ENCODE measurements around the gene MSI2.

The MSI2 gene

DNA sequence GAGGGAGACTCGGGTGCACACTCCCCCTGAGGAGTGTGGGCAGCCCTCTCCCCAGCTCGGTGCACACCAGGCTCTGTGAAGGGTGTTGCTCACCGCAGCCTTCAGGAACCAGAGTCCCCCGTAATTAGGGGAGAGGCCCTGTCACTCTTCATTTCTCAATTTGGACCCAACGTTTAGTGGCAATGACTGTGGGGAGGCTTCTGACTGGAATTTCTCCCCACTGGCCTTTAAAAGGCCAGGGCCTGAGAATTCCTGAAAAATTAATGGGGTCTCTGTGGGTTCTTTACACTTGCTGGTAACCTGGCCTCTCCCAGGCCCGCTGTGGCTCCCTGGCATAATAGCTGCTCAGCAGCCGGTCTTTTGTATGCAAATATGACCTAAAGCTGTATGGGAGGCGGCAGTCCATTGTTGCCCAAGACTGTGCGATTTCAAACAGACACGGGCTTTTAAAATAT is 209.7 kb downstream of the MSI2 start:
- DNase-seq, result no peak

DNA sequence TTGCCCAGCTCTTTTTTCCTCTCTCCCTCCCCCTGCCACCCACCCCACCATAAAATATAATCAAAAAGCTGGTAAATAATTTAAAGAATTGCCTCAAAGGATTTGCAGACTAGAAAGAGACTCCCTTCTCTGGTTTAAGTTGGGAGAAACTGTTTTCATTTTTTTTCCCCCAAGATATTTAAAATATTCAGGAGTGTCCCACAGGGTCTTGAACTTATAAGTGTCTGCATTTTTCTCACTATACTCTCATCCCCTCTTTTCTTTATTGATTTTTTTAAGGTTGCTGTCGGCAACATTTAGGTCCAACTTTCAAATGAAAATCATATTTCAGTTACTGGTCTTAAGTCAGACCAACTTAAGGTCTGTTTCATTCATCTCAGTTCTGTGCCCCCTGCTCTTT is 210.2 kb downstream of the MSI2 start:
- DNase-seq, result no peak

DNA sequence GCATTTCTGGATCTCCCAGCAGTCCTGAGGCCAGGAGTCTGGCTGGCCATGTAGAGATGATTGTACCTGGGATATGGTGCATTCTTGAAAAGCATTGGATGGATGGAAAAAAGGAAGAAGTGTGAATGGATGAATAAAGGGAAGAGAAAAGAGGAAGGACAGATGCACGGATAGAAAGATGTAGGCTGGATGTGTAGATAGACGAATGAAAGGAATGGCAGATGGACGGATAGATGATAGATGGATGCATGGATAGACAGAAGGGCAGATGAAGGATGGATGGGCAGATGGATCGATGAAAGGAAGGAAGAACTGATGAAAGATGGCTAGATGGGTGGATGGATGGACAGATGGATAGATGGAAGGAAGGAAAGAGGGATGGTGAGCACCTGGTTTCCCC is 210.9 kb downstream of the MSI2 start:
- no peak for DNase-seq

DNA sequence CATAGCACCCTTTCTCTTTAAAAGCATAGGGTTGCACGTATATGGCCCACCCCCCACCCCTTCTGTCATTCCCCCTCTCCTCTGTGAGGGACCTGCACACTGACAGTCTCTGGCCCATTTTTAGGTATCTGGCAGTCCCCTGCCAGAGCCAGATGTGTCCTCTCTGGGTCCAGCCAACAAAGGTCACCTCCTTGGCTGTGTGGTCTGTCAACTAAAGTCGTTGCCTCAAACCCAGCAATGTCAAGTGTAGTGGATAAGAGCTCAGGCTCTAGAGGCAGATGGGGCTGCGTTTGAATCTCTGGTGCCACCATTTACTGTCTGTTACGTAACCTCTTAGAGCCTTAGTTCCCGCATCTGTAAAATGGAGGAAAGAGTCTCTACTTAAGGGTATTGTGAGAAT is 211.5 kb downstream of the MSI2 start:
- no peak for DNase-seq

DNA sequence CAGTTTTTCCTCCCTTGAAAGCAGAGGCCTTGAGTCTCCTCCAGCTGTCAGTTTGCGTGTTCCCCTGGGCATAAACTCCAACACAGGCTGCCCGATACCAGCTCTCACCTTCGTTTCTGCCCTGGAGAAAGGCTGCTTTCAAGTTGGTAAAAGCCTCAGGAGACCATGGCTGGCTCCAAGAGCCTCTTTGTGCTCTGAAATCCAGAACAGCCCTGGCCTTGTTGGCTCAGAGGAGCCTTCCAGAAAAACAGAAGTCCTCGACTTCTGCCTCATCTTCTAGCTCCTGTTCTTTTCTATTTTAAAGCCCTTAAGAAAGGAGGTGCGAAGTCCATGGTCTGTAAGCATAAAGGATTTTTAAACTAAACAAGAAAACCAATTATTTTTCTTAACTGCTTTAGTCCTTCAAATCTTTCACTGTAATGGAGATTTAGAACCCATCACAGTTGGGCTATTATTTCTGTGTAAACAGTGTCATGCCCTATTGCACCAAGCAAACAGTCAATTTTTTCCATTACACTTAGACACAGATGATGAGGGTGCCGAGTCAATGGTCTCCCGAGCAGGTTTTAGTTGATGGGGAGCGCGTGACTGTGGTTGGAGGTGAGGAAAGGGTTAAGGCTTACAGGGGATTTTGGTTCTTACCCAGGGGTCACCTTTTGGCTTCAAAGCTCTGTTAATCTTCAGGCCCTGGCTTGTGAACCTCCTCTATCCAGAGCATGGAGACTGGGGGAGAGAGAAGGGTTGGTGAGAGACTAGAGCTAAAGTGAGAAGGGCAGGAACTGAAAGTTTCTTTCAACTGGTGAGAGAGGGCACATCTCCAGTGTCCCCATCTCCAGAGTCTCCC is 212.8 kb downstream of the MSI2 start:
- no peak for DNase-seq

DNA sequence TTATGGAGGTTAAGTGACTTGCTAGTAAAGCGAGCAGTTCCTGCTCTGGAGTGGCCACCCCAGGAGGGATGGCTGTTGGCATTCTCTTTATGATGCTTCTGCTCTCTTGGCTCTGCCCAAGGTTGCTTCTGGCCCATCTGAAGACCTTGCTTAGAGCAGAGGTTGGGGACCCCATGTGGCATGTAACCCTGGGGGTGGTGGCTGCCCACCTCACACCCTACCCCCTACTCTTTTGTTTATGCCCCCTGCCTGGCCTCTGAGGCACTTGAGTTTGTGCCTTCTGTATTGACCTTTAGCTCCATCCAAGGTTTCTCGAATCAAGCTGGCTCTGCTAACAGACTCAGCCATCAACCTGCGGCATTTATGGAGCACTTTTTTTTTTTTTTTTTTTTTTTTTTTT is 214.6 kb downstream of the MSI2 start:
- no peak for DNase-seq

DNA sequence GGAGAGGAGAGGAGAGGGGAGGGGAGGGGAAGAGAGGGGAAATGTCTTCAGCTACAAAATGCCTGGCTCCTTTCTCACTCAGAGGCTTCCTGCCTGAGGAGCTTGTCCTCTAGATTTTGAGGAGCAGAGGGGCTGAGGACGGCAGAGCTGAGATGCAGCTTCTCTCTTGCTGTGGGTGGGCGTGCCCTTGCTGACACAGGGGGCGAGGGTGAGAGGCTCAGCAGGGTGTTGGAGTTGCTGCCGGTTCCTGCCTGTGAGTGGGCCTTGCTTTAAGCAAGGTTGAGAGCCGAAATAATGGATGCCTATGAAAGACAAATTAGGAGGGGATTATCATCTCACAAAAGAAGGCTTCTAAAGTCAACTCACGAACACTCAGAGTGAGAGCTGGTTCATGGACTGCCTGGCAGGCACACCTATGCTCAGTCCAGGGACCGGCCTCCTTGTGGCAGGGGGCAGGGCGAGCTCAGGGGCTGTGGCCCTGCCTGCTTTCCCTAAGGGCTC is 215.6 kb downstream of the MSI2 start:
- DNase-seq, result no peak

DNA sequence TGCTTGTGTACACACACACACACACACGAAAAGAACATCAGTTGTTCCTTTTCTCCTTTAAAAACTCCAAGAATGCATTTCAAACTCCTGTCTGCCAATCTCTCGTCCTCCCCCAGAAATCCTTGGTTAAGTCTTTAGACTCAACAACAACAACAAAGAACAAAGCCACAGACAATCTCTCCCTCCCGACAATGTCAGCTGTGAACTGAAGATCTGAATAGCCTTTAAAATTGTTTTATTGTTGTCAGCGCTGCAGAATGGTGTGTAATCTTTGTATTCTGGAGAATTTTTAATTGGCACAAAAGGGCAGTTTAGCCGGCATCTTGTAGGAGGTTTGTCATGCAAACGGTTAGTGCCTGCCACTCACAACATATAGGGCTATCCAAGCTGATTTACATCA is 219.5 kb downstream of the MSI2 start:
- no peak for DNase-seq

DNA sequence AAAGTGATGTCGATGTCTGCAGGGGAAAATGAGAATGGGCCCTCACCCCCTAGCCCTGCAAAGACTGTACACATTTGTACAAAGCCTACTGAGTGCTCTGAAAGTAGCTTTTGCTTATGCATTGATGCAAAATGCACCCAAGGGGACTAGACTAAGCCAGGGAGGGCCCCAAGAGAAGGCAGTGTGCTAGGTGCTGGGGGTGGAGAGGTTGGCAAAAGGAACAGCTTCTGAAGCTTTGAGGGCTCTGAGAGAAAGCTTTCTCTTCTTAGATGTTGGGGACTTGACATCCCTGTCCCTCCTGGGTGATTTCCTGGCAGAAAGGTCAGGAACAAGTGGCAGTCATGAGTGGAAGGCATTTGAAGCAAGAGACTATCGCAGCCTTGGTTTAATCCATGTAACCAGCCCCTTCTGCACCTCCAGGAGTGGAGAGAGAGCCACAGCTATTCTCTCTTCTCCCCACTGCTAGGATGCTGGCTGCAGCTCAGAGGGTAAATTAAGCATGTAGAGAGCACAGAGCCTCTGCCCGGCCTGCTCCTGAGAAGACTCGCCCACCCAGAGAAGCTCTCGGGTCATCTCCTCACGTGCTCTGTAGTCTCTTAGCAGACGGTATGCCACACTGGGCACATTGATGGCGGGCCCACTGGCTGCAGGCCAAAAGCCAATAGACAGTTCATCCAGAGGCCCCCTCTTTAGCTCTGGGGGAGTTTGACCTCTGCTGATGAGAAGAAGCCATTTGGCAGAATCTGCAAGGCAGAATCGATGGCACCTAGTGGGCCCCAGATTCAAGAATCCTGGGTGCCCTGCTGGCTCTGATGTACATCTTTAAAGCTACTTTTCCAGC is 221.4 kb downstream of the MSI2 start:
- no peak for DNase-seq

DNA sequence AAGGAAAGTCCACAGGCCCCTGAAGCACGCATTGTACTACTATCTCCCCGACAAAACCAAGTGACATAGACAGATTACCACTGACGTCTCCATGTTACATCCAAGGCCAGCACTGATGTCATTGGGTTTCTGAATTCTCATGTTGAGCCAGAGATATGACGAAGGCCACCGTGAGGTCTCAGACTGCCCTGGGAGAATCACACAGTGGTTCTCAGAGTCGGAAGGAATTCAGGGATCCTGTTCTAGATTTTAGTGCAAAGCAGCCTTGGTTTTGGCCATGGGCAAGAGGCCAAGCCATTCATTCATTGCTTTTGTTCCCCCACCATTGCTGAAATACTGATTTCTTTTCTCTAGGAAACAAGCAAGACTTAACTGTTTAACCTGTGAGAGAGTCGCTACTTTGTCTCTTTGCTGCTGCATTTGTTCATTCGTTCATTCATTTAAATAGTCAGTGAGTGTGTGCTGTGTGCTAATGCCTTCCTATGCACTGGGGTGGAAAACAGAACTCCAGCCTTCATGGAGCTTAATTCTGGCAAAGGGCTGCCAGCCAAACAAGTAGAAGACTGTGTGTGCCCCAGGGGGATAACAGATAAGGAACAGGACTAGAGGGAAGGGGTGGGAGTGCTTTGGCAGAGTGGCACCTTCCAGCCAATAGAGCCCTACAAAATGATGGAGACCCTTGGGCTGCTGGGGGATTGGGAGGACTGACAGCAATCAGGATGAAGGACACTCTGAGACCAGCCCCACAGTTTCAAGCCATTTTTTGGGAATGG is 222.3 kb downstream of the MSI2 start:
- no peak for DNase-seq

DNA sequence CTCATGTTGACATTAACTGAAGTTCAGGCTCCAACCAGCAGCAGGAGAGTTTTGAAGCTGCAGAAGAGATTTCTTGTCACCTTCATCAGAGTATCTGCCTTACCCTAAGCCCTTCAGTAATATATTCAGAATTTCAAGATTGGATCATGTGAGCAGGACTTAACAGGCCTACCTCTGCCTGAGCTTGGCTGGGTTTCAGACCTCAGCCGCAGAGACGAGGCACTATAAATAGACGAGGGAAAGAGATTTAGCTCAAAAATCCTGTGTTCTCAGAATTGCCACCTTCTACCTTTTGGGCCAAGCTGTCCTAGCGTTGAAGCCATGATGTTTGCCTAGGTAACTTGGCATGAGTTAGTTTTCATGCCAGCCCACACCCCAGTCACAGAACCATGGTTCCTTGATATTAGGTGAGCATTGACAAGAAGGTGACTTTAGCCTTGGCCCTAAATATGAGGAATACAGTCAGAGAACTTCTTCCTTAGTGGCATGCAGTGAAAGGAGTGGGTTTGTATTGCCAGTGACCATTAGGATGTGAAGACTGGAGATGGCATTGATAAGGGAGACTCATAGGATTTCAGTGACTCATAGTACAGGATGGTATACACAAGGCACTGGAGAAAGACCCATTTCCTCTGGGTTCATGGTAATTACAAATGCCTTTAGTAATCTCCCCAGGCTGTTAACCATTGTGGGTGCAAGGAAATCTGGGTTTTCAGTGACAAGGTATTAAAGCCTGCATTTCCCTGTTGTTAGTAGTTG is 224.3 kb downstream of the MSI2 start:
- DNase-seq, result no peak

DNA sequence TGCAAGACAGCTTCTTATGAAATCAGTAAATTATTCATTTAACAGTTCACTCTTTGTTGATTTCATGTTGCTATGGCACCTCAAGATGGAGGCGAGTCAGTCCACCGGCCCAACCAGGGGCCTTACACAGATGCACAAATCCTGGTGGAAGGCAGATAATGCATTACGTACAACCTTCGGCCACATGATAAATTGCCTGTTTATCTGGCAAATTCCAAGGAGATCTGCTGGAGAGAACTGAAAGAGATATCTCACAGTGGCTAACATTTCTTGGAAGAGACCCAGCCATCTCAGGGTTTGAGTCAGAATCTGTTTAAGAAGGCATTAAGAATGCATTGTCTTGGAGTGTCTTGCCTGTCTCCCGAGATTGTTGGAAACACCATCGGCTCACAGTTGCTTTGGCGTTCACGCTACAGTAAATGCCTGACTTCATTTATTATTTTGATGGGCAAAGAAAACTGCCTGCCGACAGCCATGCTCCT is 225.6 kb downstream of the MSI2 start:
- no peak for DNase-seq

DNA sequence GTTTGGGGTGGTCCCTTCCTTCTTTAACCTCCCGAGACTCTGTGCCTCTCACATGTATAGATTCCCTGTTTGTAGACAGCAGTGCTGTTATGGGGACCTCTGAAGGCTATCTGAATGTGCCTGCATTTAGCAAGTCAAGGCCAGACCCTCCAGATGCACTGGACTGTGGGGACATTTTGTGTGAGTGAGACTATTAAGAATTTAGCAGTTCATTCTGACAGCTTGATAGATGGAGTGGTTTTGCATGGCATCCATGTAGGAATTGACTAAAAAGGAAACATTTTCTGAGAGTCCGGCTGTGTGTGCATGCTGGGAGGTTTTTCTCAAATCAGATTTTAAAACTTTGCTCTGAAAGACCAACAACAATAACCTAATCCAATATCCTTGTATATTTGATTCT is 226.3 kb downstream of the MSI2 start:
- DNase-seq, result no peak

DNA sequence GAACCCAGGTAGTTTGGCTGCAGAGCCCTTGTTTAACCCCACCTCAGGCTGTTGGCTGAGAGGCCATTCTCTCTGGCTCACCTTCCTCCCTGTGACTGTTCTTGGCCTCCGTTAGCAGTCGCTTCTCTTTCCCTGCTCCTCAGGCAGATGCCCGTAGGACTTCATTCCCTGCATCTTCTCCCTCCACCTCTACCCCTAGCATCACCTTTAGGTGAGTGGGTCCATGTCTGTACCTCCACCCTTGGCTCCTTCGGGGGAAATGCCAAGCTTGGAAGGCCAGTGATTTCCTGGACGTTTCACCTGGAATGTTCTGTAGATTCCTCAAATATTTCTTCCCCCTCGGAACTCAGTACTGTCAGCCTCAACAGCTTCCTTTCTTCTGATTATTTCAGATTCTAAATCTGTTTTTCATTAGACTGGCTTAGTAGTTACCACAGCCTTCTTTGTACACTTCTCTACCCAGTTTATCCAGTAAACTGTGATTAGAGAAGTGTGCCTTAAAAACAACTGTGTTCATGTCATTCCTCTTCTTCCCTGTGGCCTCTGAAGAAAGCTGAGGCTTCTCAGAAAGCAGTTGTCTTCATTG is 227.9 kb downstream of the MSI2 start:
- DNase-seq, result no peak

DNA sequence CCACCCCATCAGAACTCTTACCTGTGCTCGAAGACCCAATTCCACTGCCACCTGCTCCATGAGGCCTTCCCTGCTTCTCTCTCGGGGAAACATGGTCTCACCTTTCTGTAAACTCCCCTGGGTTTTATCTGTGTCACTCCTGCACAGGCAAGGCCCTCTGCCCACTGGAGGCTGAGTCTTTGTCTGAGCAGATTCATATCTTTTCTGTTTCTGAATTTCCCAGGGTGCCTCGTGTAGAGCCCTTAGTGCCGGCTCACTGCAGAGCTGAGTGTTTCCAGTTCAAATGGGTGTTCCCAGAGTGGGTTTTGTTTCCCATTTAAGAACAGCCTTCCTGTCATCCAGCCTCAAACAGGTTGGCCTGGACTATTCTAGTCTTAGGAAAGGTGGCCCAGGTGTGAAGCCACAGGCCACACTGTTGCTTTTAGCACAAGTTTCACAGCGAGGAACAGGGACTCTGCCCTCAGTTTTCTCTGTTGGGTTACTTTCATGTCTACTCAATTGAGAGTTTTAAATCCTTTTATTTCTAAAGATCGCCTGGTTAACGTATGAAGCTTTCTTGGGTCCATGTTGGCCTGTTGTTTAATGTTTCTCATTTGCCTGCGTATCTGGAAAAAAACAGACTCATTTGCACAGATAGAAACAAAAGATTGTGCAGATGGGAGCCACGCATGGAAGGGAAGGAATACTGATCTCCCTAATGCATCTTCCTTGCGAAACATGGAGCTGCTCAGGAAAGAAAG is 228.7 kb downstream of the MSI2 start:
- DNase-seq, result no peak

DNA sequence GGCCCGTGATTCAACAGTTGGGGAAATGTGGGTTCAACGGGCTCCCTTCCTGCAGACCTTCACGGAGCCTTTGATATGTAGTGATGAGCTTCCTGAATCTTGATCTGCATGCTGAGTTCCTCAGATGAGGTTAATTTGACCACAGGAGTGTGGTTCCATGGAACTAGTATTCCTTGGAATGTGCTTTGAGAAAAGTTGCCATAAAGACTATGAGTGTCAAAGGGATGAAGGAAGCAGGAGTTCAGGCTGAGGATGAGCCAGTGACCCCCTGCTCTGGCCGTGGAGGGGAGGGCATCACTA is 229.2 kb downstream of the MSI2 start:
- no peak for DNase-seq

DNA sequence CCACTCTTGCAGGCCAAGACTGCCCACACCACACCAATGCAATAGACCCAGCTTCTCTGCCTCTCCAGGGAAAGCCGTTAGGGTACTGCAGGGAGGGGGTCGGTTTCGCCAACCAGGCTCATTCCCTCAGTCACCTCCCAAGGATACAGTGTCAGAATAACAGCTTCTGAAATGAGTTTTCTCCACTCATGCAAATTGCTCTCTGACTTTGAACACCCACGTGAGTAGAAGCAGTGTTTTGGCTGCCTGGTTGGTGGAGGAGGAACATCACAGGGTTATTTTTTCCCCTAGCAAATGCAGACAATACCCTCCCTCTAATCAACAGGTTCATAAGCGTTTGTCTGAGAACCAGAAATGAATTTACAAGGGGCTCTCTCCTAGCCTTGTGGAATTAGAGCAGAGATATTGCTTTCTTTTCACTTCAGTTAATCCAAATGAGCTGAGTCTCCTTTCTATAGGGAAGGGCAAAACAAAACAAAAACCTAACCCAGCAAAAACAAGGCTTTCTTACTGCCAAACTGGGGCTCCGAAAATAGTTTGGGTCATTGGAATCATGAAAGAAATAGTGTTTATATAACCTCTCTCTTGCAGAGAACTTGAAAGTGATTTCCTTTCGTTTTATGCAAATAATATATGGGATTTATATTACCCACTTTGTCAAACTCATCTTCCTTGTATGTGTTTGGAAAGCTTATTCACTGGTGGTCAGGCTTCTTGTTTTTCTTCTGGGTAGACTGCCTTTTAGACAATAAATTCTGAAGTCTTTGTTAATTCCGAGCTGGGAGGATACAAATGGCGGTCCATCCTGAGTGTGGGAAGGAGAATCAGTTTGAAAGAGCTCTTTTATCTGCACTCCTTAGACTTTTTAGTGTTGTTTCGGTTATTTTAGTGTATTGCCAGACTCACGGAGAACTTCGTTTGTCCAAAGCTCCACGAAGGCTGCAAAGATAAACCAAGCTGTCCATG is 229.9 kb downstream of the MSI2 start:
- no peak for DNase-seq

DNA sequence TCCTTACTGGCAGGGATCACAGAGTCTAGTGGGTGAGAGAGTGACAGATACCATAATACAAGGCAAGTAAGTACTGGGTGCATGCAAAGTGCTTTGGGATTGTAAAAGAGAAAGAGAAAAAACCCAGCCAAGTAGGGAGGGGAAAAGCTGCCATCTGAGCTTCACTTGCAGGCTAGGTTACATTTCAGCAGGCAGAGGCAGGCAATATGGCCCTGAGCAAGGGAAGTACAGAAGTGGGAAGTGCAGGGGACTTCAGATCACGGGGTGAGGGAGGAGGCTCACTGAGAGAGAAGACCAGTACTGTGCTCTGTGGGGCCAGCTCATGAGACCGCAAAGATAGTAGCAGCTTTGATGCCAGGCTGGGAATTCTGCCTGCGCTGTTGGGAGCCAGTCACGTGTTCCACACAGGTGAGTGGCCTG is 230.6 kb downstream of the MSI2 start:
- DNase-seq, result peak in 1 of 2 donors; percentile 31

DNA sequence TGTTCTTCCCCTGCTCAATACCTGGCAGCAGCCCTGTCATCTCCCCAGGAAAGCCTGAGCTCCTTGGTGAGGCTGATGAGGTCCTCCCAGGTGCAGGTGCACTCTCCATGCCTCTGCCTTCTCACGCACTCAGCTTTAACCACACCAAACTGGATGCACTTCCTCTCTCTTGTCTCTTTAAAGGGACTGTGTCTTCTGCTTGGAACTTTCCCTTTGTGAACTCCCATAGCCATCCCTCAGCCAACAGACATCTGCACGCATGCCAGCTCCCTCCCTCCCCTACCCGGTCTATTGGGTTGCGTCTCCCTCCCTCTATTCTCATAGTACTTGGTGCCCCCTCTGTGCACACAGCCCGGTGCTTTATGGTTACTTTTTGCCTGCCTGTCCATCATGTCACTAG is 231.2 kb downstream of the MSI2 start:
- no peak for DNase-seq

DNA sequence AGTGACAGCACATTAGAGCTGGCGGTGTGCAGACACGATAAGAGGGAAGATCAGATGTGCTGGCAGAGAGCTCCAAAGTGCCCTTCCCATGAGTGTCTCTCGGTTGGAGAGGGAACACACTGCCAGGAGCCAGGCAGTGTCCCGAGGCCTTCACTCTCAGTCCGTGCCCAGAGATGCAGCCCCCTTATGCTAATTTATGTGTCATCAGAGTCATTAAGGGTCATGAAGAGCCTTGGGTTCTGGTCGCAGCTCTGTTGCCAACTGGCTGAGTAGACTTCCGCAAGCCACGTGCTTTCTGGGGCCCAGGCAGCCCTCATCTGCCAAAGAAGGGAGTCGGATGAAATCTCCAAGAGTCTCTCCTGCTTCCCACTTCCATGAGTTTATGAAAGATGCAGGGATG is 232.5 kb downstream of the MSI2 start:
- DNase-seq, result no peak

All from CD4-positive, alpha-beta T cell treated with Interleukin-4 for 1 hour (primary cell).